ENCODE measurements around the gene LILRA1. TPM values are rescaled to one million over a fixed set of nuclear protein-coding genes. Genes with fewer than 3 reads are reported as not detected.

The LILRA1 gene
- total and polyA plus RNA-seq, 2 of the 13 experiments (the other 11 are each of a cell fraction or from before 2014, with no cell fraction given), result not detected

DNA sequence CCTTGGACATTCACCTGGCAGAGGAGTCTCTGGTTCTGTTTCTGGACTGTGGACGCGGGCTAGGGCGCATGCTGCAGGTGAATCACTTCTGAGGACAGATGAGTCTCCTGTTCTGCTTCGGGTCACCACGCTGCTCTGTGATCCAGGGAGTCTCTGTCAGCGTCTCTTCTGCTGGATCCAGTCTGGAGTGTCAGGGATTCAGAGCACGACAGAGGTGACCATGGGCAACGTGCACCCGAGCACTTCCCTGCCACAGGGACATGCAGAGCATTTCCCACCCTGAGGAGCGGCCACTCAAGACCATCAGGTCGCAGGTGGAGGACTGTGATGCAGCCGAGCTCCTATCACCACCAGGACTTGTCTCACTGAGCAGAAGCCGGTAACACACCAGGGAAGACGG lies 44.2 kb upstream of the LILRA1 start (continued):
- TF ChIP-seq, protein P1, sequence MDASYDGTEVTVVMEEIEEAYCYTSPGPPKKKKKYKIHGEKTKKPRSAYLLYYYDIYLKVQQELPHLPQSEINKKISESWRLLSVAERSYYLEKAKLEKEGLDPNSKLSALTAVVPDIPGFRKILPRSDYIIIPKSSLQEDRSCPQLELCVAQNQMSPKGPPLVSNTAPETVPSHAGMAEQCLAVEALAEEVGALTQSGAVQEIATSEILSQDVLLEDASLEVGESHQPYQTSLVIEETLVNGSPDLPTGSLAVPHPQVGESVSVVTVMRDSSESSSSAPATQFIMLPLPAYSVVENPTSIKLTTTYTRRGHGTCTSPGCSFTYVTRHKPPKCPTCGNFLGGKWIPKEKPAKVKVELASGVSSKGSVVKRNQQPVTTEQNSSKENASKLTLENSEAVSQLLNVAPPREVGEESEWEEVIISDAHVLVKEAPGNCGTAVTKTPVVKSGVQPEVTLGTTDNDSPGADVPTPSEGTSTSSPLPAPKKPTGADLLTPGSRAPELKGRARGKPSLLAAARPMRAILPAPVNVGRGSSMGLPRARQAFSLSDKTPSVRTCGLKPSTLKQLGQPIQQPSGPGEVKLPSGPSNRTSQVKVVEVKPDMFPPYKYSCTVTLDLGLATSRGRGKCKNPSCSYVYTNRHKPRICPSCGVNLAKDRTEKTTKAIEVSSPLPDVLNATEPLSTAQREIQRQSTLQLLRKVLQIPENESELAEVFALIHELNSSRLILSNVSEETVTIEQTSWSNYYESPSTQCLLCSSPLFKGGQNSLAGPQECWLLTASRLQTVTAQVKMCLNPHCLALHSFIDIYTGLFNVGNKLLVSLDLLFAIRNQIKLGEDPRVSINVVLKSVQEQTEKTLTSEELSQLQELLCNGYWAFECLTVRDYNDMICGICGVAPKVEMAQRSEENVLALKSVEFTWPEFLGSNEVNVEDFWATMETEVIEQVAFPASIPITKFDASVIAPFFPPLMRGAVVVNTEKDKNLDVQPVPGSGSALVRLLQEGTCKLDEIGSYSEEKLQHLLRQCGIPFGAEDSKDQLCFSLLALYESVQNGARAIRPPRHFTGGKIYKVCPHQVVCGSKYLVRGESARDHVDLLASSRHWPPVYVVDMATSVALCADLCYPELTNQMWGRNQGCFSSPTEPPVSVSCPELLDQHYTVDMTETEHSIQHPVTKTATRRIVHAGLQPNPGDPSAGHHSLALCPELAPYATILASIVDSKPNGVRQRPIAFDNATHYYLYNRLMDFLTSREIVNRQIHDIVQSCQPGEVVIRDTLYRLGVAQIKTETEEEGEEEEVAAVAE (CRISPR knock-in tag; IDR thresholded peaks at IDR 0.05; ENCODE audit: borderline replicate concordance), result no peak
- no peak for TF ChIP-seq ZNF562 (CRISPR knock-in tag; IDR thresholded peaks at IDR 0.05; ENCODE audit: borderline replicate concordance)

DNA sequence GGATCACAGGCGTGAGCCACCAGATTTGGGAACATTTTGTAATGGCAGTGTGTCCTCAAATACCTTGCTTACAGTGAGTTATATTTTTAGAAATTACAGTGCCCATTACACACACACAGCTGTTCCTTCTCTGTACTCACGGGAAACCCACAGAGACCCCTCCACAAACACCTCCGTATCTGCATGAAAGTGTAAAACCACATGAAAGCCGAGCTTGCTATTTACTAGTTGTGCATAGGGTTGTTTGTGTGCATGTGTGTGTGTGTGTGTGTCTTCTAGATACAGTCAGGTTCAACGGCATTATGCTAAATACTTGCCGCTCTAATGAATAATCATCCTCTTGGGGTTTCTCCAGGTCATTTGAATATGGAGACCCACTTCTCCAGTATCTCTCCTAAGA lies 42.1 kb upstream of the LILRA1 start:
- in situ Hi-C loops (cut with HindIII; ENCODE audit: extremely low pct_ligation_motif_present, low pct_unique_long_range_greater_than_20kb) (no loop called here), intact Hi-C loops (cut with micrococcal nuclease; ENCODE audit: unreplicated experiment) (no loop called here)
- Histone ChIP-seq H3K9ac (ENCODE audit: insufficient read depth, low read depth, low read length) (no peak overlapping the region), H3K79me2 (ENCODE audit: insufficient read depth, low read length) (no peaks in the 10 kb centered on the region), H2AFZ (ENCODE audit: low read length) (no peak overlapping the region), H3K4me3 (replicated peaks in 1 of 3; ENCODE audit: insufficient read depth in 1 of 3, low read depth in 2 of 3, low read length in 3 of 3) (no peak overlapping the region), H3K4me2 (ENCODE audit: low read depth, low read length) (no peak overlapping the region), H3K27me3 (ENCODE audit: control insufficient read depth in 1 of 2, insufficient read depth in 2 of 2, low read length in 2 of 2) (no peaks in the 10 kb centered on the region), H3K36me3 (replicated peaks in 1 of 2; ENCODE audit: control insufficient read depth in 1 of 2, insufficient read depth in 2 of 2, low read length in 2 of 2) (no peaks in the 10 kb centered on the region), H4K20me1 (ENCODE audit: insufficient read depth, low read length) (no peaks in the 10 kb centered on the region), H3K27ac (ENCODE audit: extremely low read length, insufficient read depth, low read length) (no peak overlapping the region), H3K4me1 (ENCODE audit: insufficient read depth, low read length) (no peaks in the 10 kb centered on the region), H3K9me3 (ENCODE audit: low read length) (no peaks in the 10 kb centered on the region)
- FAIRE-seq (no peak), ATAC-seq (no peak), DNase-seq (ENCODE audit: low spot score) (no peak)
- POLR2A ChIA-PET, result no interaction called here
- no TSS peak for BruUV-seq (replicated peaks)
- WGBS (ENCODE audit: low lambda C conversion rate), result 61% methylated on average over 6 of the region's 6 CpGs
- CTCF ChIA-PET (ENCODE audit: low intra/inter-chr PET ratio, low total read pairs), result no interaction called here
- TF ChIP-seq ZNF850 (CRISPR knock-in tag; conservative IDR thresholded peaks at IDR 0.05) (no peak), SMC3 (IDR thresholded peaks at IDR 0.05; ENCODE audit: low read length) (no peak), KDM5A (IDR thresholded peaks at IDR 0.05; ENCODE audit: borderline replicate concordance, low read length) (no peak), ZNF562 (CRISPR knock-in tag; IDR thresholded peaks at IDR 0.05; ENCODE audit: borderline replicate concordance) (no peak), SP2 (CRISPR knock-in tag; IDR thresholded peaks at IDR 0.05) (no peak), XRCC5 (optimal IDR thresholded peaks at IDR 0.05; ENCODE audit: low read length) (no peak), IKZF1 (IDR thresholded peaks at IDR 0.05) (no peak), SIN3B (IDR thresholded peaks at IDR 0.05; ENCODE audit: low read length) (no peak), SMARCC2 (IDR thresholded peaks at IDR 0.05) (no peak), FOXA1 (IDR thresholded peaks at IDR 0.05) (no peak), FOXA1 (CRISPR knock-in tag; IDR thresholded peaks at IDR 0.05) (no peak), NCOR1 (IDR thresholded peaks at IDR 0.05; ENCODE audit: borderline replicate concordance, low read length) (no peak), MYC (CRISPR knock-in tag; IDR thresholded peaks at IDR 0.05; ENCODE audit: borderline replicate concordance) (no peak)
- TF ChIP-seq, protein P2, sequence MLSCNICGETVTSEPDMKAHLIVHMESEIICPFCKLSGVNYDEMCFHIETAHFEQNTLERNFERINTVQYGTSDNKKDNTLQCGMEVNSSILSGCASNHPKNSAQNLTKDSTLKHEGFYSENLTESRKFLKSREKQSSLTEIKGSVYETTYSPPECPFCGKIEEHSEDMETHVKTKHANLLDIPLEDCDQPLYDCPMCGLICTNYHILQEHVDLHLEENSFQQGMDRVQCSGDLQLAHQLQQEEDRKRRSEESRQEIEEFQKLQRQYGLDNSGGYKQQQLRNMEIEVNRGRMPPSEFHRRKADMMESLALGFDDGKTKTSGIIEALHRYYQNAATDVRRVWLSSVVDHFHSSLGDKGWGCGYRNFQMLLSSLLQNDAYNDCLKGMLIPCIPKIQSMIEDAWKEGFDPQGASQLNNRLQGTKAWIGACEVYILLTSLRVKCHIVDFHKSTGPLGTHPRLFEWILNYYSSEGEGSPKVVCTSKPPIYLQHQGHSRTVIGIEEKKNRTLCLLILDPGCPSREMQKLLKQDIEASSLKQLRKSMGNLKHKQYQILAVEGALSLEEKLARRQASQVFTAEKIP (CRISPR knock-in tag; IDR thresholded peaks at IDR 0.05; ENCODE audit: borderline replicate concordance), result no peak
- TF ChIP-seq, protein P3, sequence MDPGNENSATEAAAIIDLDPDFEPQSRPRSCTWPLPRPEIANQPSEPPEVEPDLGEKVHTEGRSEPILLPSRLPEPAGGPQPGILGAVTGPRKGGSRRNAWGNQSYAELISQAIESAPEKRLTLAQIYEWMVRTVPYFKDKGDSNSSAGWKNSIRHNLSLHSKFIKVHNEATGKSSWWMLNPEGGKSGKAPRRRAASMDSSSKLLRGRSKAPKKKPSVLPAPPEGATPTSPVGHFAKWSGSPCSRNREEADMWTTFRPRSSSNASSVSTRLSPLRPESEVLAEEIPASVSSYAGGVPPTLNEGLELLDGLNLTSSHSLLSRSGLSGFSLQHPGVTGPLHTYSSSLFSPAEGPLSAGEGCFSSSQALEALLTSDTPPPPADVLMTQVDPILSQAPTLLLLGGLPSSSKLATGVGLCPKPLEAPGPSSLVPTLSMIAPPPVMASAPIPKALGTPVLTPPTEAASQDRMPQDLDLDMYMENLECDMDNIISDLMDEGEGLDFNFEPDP (CRISPR knock-in tag; conservative IDR thresholded peaks at IDR 0.05), result no peak
- TF ChIP-seq, protein P4, sequence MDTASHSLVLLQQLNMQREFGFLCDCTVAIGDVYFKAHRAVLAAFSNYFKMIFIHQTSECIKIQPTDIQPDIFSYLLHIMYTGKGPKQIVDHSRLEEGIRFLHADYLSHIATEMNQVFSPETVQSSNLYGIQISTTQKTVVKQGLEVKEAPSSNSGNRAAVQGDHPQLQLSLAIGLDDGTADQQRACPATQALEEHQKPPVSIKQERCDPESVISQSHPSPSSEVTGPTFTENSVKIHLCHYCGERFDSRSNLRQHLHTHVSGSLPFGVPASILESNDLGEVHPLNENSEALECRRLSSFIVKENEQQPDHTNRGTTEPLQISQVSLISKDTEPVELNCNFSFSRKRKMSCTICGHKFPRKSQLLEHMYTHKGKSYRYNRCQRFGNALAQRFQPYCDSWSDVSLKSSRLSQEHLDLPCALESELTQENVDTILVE (CRISPR knock-in tag; IDR thresholded peaks at IDR 0.05), result no peak

Data from HepG2 (cell line).